IMR-90 (cell line): ENCODE results near the gene COPS9. TPM values are rescaled to one million over a fixed set of nuclear protein-coding genes. Genes with fewer than 3 reads are reported as not detected.

ENCODE experiments used
- ATAC-seq: fragments of 200-7000 bp; cut with Tn5 transposase; 2 replicates; pipeline ENCODE4 v1.9.1; 2020; ENCODE audit warnings: low read depth, mild to moderate bottlenecking, moderate library complexity
- BruUV-seq: library from RNA; stranded (reverse); fragments of 400-500 nt; replicated peaks from 2 replicates; lab custom pipeline; 2021; lab: Mats Ljungman, UMichigan
- CTCF ChIA-PET: fragments of 300-600 bp; formaldehyde crosslinking; extraction: SDS; loops from one replicate; lab custom pipeline; 2021; ENCODE audit warnings: antibody characterized with exemption; lab: Yijun Ruan, JAX
- POLR2A ChIA-PET: fragments of 300-600 bp; sonication (Branson Sonifier 250); formaldehyde crosslinking; loops from one replicate; lab custom pipeline; 2022; ENCODE audit warnings: antibody characterized with exemption; ENCODE audit not compliant: unreplicated experiment; lab: Charles Lee
- DNase-seq: peaks from one replicate; pipeline ENCODE4 v3.0.0; 2013
- H2AFZ ChIP-seq: replicated peaks from 2 replicates; pipeline ENCODE3; 2013; ENCODE audit warnings: low read length, mild to moderate bottlenecking; ENCODE audit not compliant: poor library complexity
- H2AK5ac ChIP-seq: 2 replicates; pipeline ENCODE4 v1.6.1; 2013; ENCODE audit warnings: low read depth, low read length, inconsistent platforms
- H2AK9ac ChIP-seq: replicated peaks from 2 replicates; pipeline ENCODE3; 2013; ENCODE audit warnings: mild to moderate bottlenecking, low read depth, low read length, moderate library complexity; ENCODE audit not compliant: poor library complexity
- H2BK120ac ChIP-seq: 2 replicates; pipeline ENCODE4 v1.6.1; 2013; ENCODE audit warnings: low read depth, low read length, inconsistent platforms
- H2BK15ac ChIP-seq: 3 replicates; pipeline ENCODE4 v1.6.1; 2013; ENCODE audit warnings: low read depth, low read length, inconsistent platforms
- H2BK20ac ChIP-seq: 2 replicates; pipeline ENCODE4 v1.6.1; 2013; ENCODE audit warnings: low read depth, mild to moderate bottlenecking, inconsistent platforms, low read length, moderate library complexity
- H2BK5ac ChIP-seq: 2 replicates; pipeline ENCODE4 v1.6.1; 2013; ENCODE audit warnings: mild to moderate bottlenecking, low read depth, low read length, inconsistent platforms; ENCODE audit not compliant: poor library complexity, severe bottlenecking
- H3K14ac ChIP-seq: replicated peaks from 2 replicates; pipeline ENCODE4 v1.6.1; 2013; ENCODE audit warnings: low read depth, low read length, inconsistent platforms
- H3K18ac ChIP-seq: 2 replicates; pipeline ENCODE4 v1.6.1; 2013; ENCODE audit warnings: low read depth, low read length, control low read depth
- H3K23ac ChIP-seq: 2 replicates; pipeline ENCODE4 v1.6.1; 2013; ENCODE audit warnings: low read depth, low read length, inconsistent platforms
- H3K27ac ChIP-seq: 2 replicates; pipeline ENCODE4 v1.5.1; 2013; ENCODE audit warnings: mild to moderate bottlenecking, control low read depth, low read length; ENCODE audit not compliant: insufficient read depth
- H3K27me3 ChIP-seq: 2 replicates; pipeline ENCODE4 v1.6.1; 2013; ENCODE audit warnings: low read length; ENCODE audit not compliant: control insufficient read depth, insufficient read depth
- H3K36me3 ChIP-seq: 2 replicates; pipeline ENCODE4 v1.6.1; 2013; ENCODE audit warnings: low read length, mixed read lengths; ENCODE audit not compliant: control insufficient read depth, insufficient read depth
- H3K4ac ChIP-seq: 2 replicates; pipeline ENCODE4 v1.6.1; 2013; ENCODE audit warnings: low read depth, low read length, inconsistent platforms
- H3K4me1 ChIP-seq: 2 replicates; pipeline ENCODE4 v1.6.1; 2013; ENCODE audit warnings: low read length, mixed read lengths; ENCODE audit not compliant: control insufficient read depth, insufficient read depth
- H3K4me2 ChIP-seq: 2 replicates; pipeline ENCODE4 v1.6.1; 2013; ENCODE audit warnings: low read depth, mild to moderate bottlenecking, control low read depth, low read length, moderate library complexity
- H3K4me3 ChIP-seq: 2 replicates; pipeline ENCODE4 v1.5.1; 2013; ENCODE audit warnings: low read depth, mild to moderate bottlenecking, control low read depth, low read length, moderate library complexity; ENCODE audit not compliant: insufficient read depth
- H3K56ac ChIP-seq: 2 replicates; pipeline ENCODE4 v1.6.1; 2013; ENCODE audit warnings: low read length, inconsistent platforms; ENCODE audit not compliant: insufficient read depth; ENCODE audit errors: extremely low read depth
- H3K79me1 ChIP-seq, 2 experiments: 2 replicates each; pipeline ENCODE4 v1.6.1; 2013; ENCODE audit warnings: low read length in 2 of 2, inconsistent platforms in 1 of 2, low read depth in 1 of 2
- H3K9ac ChIP-seq: 2 replicates; pipeline ENCODE4 v1.6.1; 2013; ENCODE audit warnings: low read depth, low read length, control low read depth
- H3K9me1 ChIP-seq: 2 replicates; pipeline ENCODE4 v1.6.1; 2013; ENCODE audit warnings: low read length, inconsistent platforms; ENCODE audit not compliant: insufficient read depth
- H3K9me3 ChIP-seq: 2 replicates; pipeline ENCODE4 v1.6.1; 2013; ENCODE audit warnings: low read length; ENCODE audit not compliant: control insufficient read depth, insufficient read depth
- H4K20me1 ChIP-seq: 2 replicates; pipeline ENCODE4 v1.6.1; 2013; ENCODE audit warnings: low read length, inconsistent platforms; ENCODE audit not compliant: insufficient read depth
- H4K5ac ChIP-seq: 2 replicates; pipeline ENCODE4 v1.6.1; 2013; ENCODE audit warnings: mild to moderate bottlenecking, low read depth, low read length, control low read depth
- H4K8ac ChIP-seq, 2 experiments: 2 replicates each; pipeline ENCODE4 v1.6.1; 2013; ENCODE audit warnings: low read depth in 2 of 2, low read length in 2 of 2, control low read depth in 1 of 2, inconsistent platforms in 1 of 2
- H4K91ac ChIP-seq: 2 replicates; pipeline ENCODE4 v1.6.1; 2013; ENCODE audit warnings: low read depth, low read length, inconsistent platforms; ENCODE audit not compliant: insufficient read depth
- CEBPB ChIP-seq: IDR thresholded peaks from 2 replicates; pipeline ENCODE4 v1.6.1; 2012; ENCODE audit warnings: low read depth, low read length, improper control_type of control experiment
- CHD1 ChIP-seq: IDR thresholded peaks from 2 replicates; pipeline ENCODE4 v1.6.1; 2012; ENCODE audit warnings: low read depth, low read length, improper control_type of control experiment
- CTCF ChIP-seq: conservative IDR thresholded peaks from 2 replicates; pipeline ENCODE4 v1.5.1; 2012; ENCODE audit warnings: mild to moderate bottlenecking, low read depth, low read length, improper control_type of control experiment
- FOS ChIP-seq: fragments of 150-350 bp; IDR thresholded peaks from 2 replicates; pipeline ENCODE4 v1.6.1; 2016; ENCODE audit warnings: low read depth, low read length
- MAZ ChIP-seq: IDR thresholded peaks from 2 replicates; pipeline ENCODE4 v1.6.1; 2012; ENCODE audit warnings: low read depth, mild to moderate bottlenecking, low read length, improper control_type of control experiment, moderate library complexity, borderline replicate concordance
- MXI1 ChIP-seq: IDR thresholded peaks from 2 replicates; pipeline ENCODE4 v1.6.1; 2012; ENCODE audit warnings: low read depth, mild to moderate bottlenecking, low read length, moderate library complexity, borderline replicate concordance
- POLR2A ChIP-seq: IDR thresholded peaks from 2 replicates; pipeline ENCODE4 v1.6.1; 2012; ENCODE audit warnings: mild to moderate bottlenecking, low read depth, low read length
- RCOR1 ChIP-seq: IDR thresholded peaks from 2 replicates; pipeline ENCODE4 v1.6.1; 2012; ENCODE audit warnings: mild to moderate bottlenecking, low read length, improper control_type of control experiment; ENCODE audit not compliant: insufficient replicate concordance
- RFX5 ChIP-seq: IDR thresholded peaks from 2 replicates; pipeline ENCODE4 v1.8.0; 2012; ENCODE audit warnings: low read depth, mild to moderate bottlenecking, low read length, moderate library complexity
- SMC3 ChIP-seq: fragments of 150-350 bp; IDR thresholded peaks from 2 replicates; pipeline ENCODE4 v1.6.1; 2016; ENCODE audit warnings: low read depth, mild to moderate bottlenecking, antibody characterized with exemption, low read length, moderate library complexity
- USF2 ChIP-seq: fragments of 150-350 bp; IDR thresholded peaks from 2 replicates; pipeline ENCODE4 v1.6.1; 2017; ENCODE audit warnings: mild to moderate bottlenecking, antibody characterized with exemption, low read length, low read depth
- WGBS, 2 experiments: methylation state at CpG; one replicate each; pipeline versions ENCODE4 v1.1.5 to v1.1.7; 2013; ENCODE audit warnings: missing lambda C conversion rate in 2 of 2; ENCODE audit not compliant: insufficient read length in 1 of 2; ENCODE audit errors: extremely low coverage in 2 of 2; 5-methylcytosine and 5-hydroxymethylcytosine counted together
- dilution Hi-C: fragments of 300-500 bp; cut with HindIII; formaldehyde crosslinking; loops from one replicate; pipeline ENCODE4 v1.14.3; 2018; ENCODE audit warnings: low sequenced_read_pairs; ENCODE audit not compliant: unreplicated experiment
- in situ Hi-C: fragments of 300-500 bp; cut with MboI; formaldehyde crosslinking; loops from 3 replicates; pipeline ENCODE4 v1.14.3; 2019; ENCODE audit warnings: low sequenced_read_pairs, inconsistent platforms, mixed read lengths
- intact Hi-C: fragments of 100-400 bp; cut with micrococcal nuclease; formaldehyde crosslinking; loops from 2 replicates; pipeline ENCODE4 v1.10.0; 2022
- polyA plus RNA-seq, 3 experiments: library from polyadenylated mRNA; depleted of rRNA; stranded (reverse); fragments of >200 nt; gene quantifications; 2 replicates each; pipeline ENCODE4 v1.2.3, GENCODE V29; 2012; ENCODE audit warnings: low replicate concordance in 1 of 3
- total RNA-seq: library from RNA; depleted of rRNA; stranded (reverse); fragments of >200 nt; gene quantifications from 2 replicates; pipeline ENCODE4 v1.2.3, GENCODE V29; 2012
- TF ChIP-seq, protein P1 (sequence below): fragments of 150-350 bp; IDR thresholded peaks from 2 replicates; pipeline ENCODE4 v1.6.1; 2016; ENCODE audit warnings: low read depth, mild to moderate bottlenecking, low read length, moderate library complexity, borderline replicate concordance

COPS9 gene
- total and polyA plus RNA-seq, 2 of the 4 experiments (the other 2 are of a cell fraction), result 85.9 to 309 TPM

DNA sequence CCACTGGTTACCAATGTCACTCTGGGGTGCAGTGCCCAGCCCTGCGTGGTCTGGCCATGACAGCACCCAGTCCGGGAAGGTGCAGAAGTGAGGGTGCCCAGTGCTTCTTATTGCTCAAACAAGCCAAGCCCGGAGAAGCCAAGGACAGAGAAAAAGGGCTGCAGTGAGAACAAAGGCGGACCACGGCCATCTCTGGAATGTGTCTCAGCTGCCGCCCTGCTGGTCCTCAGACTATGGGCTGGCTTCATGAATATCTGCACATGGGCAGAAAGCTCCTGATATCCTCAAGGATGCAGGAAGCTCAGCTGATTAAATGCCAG, 28.7 kb downstream of the COPS9 start:
- intact Hi-C loops, result no loop called here
- H2BK120ac ChIP-seq, result no peak overlapping the region
- H2AK9ac ChIP-seq, result no peak overlapping the region
- TF ChIP-seq FOS (no peak), CTCF (no peak), USF2 (no peak), RCOR1 (no peak), POLR2A (no peak), CHD1 (no peak), CEBPB (no peak), MAZ (no peak), RFX5 (no peak), SMC3 (no peak), MXI1 (no peak)
- TF ChIP-seq, protein P1, sequence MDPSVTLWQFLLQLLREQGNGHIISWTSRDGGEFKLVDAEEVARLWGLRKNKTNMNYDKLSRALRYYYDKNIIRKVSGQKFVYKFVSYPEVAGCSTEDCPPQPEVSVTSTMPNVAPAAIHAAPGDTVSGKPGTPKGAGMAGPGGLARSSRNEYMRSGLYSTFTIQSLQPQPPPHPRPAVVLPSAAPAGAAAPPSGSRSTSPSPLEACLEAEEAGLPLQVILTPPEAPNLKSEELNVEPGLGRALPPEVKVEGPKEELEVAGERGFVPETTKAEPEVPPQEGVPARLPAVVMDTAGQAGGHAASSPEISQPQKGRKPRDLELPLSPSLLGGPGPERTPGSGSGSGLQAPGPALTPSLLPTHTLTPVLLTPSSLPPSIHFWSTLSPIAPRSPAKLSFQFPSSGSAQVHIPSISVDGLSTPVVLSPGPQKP, result no peak
- no TSS peak for BruUV-seq
- ATAC-seq (no peak), DNase-seq (no peak)
- H3K27me3 ChIP-seq, result peaks cover 6% of the 10 kb centered on the region
- H2AK5ac ChIP-seq, result no peak overlapping the region
- H3K14ac ChIP-seq, result no peak overlapping the region
- no peak overlapping the region for H4K5ac ChIP-seq
- WGBS, 2 experiments, result 40% methylated on average over 1 of the region's 6 CpGs; no CpG with 5 or more reads in 1 of the 2 experiments
- H4K91ac ChIP-seq, result no peak overlapping the region
- no peak overlapping the region for H4K8ac ChIP-seq
- H3K4me2 ChIP-seq, result no peak overlapping the region
- H3K4ac ChIP-seq, result no peak overlapping the region
- peaks cover 2% of the 10 kb centered on the region; the same call in 1 of the 2 replicates for H3K9me1 ChIP-seq
- no peak overlapping the region for H2BK15ac ChIP-seq
- no peaks in the 10 kb centered on the region for H3K79me1 ChIP-seq
- no peaks in the 10 kb centered on the region for H3K4me1 ChIP-seq
- H2BK5ac ChIP-seq, result no peak overlapping the region
- H3K9me3 ChIP-seq, result no peaks in the 10 kb centered on the region
- H3K9ac ChIP-seq, result no peak overlapping the region
- no peaks in the 10 kb centered on the region for H4K20me1 ChIP-seq
- CTCF ChIA-PET, result no interaction called here
- no peak overlapping the region for H2BK20ac ChIP-seq
- H3K4me3 ChIP-seq, result no peak overlapping the region
- dilution Hi-C loops, result no loop called here
- H3K36me3 ChIP-seq, result no peaks in the 10 kb centered on the region
- POLR2A ChIA-PET, result no interaction called here
- no peak overlapping the region for H3K18ac ChIP-seq
- H2AFZ ChIP-seq, result no peak overlapping the region
- in situ Hi-C loops, result no loop called here
- no peak overlapping the region for H3K27ac ChIP-seq
- no peak overlapping the region for H3K23ac ChIP-seq
- no peak overlapping the region for H3K56ac ChIP-seq
